ENCODE results near the gene PCDHGA3.
"Not testable (repeated sequence)": the region's sequence is repeated elsewhere in the genome, so short reads cannot be mapped to it uniquely, and the experiment has no call there.

Gene PCDHGA3

GRCh38 chr5:141383345-141383744 is 39.7 kb downstream of the PCDHGA3 start:
- no peak for DNase-seq (ENCODE audit: low spot score)

- no peak for DNase-seq (ENCODE audit: low spot score)
These were observed 41.0 kb downstream of the PCDHGA3 start for GRCh38 chr5:141384471-141385267.

- not testable (repeated sequence) for DNase-seq (ENCODE audit: low spot score)
These were observed 44.1 kb downstream of the PCDHGA3 start, which contains the start of gene PCDHGB4 for GRCh38 chr5:141387557-141388311. PCDHGB4 (plus strand) TSS chr5:141387698; CDS start chr5:141387885, 187 bp downstream.

- no peak for DNase-seq (ENCODE audit: low spot score)
These were observed 45.0 kb downstream of the PCDHGA3 start for GRCh38 chr5:141388661-141389060.

- DNase-seq (ENCODE audit: low spot score) = no peak
These were observed 45.8 kb downstream of the PCDHGA3 start for GRCh38 chr5:141389153-141390042.

GRCh38 chr5:141392429-141393198 is 49.0 kb downstream of the PCDHGA3 start, which contains the start of gene PCDHGA8:
PCDHGA8 (plus strand) TSS chr5:141392633; CDS start chr5:141392814, 181 bp downstream.
- peak; percentile 38 for DNase-seq (ENCODE audit: low spot score)

GRCh38 chr5:141393267-141393666 is 49.6 kb downstream of the PCDHGA3 start:
- DNase-seq (ENCODE audit: low spot score) = no peak

GRCh38 chr5:141394401-141395187 is 51.0 kb downstream of the PCDHGA3 start:
- DNase-seq (ENCODE audit: low spot score) = not testable (repeated sequence)
